Measurements from ENCODE around the gene YWHAG.
"Not testable (repeated sequence)": the region's sequence is repeated elsewhere in the genome, so short reads cannot be mapped to it uniquely, and the experiment has no call there.

DNA sequence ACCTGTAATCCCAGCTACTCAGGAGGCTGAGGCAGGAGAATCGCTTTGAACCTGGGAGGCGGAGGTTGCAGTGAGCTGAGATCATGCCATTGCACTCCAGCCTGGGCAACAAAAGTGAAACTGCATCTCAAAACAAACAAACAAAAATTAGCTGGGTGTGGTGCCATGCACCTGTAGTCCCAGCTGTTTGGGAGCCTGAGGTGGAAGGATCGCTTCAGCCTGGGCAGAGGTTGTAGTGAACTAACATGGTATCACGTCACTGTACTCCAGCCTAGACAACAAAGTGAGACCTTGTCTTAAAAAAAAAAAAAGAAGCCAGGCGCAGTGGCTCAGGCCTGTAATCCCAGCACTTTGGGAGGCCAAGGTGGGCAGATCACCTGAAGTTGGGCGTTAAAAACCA, 29.0 kb upstream of the YWHAG start:
- TF ChIP-seq, protein P1, sequence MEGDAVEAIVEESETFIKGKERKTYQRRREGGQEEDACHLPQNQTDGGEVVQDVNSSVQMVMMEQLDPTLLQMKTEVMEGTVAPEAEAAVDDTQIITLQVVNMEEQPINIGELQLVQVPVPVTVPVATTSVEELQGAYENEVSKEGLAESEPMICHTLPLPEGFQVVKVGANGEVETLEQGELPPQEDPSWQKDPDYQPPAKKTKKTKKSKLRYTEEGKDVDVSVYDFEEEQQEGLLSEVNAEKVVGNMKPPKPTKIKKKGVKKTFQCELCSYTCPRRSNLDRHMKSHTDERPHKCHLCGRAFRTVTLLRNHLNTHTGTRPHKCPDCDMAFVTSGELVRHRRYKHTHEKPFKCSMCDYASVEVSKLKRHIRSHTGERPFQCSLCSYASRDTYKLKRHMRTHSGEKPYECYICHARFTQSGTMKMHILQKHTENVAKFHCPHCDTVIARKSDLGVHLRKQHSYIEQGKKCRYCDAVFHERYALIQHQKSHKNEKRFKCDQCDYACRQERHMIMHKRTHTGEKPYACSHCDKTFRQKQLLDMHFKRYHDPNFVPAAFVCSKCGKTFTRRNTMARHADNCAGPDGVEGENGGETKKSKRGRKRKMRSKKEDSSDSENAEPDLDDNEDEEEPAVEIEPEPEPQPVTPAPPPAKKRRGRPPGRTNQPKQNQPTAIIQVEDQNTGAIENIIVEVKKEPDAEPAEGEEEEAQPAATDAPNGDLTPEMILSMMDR (conservative IDR thresholded peaks at IDR 0.05; ENCODE audit: low read length), result not testable (repeated sequence)
- not testable (repeated sequence) for TF ChIP-seq EZH2phosphoT487 (IDR thresholded peaks at IDR 0.05; ENCODE audit: borderline replicate concordance, low read depth, low read length)
